NCI-H2107 treated with DMSO at 0.1 percent for 48 hours (cell line): ENCODE measurements around the gene KCTD13.
"Not testable (repeated sequence)": the region's sequence is repeated elsewhere in the genome, so short reads cannot be mapped to it uniquely, and the experiment has no call there.

Experiments used
- DNase-seq: peaks from one replicate; lab custom pipeline; 2025; ENCODE audit not compliant: unreplicated experiment; lab: John Stamatoyannopoulos, UW

Gene KCTD13

DNA sequence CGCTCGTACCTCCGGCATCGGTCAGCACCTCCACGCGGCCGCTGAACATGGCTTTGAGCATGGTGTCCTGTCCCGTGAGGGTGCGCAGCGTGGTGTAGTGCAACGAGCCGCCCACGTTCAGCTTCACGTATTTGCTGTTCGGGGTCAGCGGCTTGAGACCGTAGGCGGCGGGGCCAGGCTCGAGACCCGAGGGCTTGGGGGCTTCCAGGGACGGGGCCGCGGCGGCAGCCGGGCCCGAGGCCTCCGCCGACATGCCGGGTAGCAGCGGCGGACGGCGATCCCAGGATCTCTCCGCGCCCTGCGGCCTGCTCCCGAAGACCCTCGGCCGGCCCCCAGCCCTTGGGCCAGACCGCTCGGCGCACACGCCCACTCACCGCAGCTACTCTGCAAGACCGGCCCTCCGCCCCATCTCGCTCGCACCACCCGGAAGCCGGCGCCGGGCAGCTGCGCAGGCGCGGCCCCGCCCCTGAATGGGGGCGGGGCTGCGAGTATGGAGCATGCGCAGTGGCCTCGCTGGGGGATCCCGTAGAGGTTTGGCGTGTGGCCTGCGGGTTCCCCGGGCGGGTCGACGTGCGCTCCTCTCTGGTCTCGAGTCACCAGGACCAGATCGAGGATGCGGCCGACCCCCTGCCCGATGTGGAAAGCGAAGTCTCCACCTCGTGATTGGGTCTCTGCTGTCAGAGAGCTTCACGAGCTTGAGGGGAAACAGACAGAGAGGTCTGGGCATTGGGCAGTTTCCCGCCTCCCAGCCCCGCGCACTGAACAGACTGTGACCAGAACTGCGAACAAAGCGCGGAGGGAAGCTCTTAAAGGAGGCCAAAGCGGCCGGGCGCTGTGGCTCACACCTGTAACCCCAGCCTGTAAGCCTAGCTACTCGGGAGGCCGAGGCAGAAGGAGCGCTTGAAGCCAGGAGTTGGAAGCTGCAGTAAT lies at the start of gene KCTD13:
Gene KCTD13, minus strand, starts transcription at position 446 of the 930 bp plus-strand sequence. Its CDS starts 193 bp downstream, at position 253.
- DNase-seq: peak; percentile 29

DNA sequence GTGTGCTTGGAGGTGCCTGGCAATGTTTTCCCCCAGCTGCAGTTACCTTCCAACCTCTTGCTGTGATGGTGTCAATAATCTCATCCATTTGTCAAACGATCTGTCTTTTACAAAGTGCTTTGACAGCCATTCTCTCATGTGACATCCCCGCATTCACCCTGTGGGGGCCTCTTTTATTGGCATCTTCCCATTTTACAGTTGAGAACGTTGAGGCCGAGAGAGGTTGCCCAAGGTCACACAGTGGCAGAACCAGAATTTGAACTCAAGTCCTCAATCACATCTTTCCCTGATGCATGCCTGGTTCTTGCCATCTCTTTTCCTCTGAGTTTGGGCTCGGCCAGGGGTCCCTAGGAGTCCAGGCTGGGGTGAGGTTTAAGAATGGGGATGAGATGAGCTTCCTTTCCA lies 49.1 kb upstream of the KCTD13 start:
- DNase-seq: no peak

DNA sequence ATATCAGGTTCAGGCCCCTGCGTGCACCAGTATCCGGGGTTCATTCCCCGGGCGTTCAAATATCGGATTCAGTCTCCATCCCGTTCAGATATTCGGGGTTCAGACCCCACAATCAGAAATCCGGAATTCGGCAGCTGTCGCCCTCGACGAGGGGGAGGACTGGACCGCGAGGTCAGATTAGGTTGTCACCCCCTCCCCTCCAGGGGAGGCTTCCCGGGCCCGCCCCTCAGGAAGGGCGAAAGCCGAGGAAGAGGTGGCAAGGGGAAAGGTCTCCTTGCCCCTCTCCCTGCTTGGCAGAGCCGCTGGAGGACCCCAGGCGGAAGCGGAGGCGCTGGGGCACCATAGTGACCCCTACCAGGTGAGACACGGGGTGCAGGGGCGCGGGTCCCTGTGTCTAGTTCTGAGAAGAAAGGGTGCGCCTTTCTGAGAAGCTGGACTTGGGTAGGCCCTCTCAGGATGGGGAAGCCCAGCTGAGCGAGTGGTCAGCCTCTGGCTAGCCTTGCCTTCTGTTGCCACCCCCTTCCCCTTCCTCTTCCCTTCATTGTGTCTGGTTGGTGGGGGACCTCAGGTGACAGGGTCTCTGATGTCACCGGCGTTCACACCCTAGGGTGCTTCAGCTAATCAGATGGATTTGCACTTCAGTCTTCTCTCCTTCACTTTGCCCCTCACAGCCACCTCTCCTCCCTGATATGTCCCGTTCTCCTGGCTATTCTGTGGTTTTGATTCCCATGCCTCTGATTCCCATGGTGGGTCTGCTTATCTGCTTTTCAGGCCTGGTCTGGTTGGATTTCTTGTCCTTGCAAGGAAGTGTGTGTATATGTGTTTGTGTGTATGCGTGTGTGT lies 48.5 kb upstream of the KCTD13 start:
- no peak for DNase-seq

DNA sequence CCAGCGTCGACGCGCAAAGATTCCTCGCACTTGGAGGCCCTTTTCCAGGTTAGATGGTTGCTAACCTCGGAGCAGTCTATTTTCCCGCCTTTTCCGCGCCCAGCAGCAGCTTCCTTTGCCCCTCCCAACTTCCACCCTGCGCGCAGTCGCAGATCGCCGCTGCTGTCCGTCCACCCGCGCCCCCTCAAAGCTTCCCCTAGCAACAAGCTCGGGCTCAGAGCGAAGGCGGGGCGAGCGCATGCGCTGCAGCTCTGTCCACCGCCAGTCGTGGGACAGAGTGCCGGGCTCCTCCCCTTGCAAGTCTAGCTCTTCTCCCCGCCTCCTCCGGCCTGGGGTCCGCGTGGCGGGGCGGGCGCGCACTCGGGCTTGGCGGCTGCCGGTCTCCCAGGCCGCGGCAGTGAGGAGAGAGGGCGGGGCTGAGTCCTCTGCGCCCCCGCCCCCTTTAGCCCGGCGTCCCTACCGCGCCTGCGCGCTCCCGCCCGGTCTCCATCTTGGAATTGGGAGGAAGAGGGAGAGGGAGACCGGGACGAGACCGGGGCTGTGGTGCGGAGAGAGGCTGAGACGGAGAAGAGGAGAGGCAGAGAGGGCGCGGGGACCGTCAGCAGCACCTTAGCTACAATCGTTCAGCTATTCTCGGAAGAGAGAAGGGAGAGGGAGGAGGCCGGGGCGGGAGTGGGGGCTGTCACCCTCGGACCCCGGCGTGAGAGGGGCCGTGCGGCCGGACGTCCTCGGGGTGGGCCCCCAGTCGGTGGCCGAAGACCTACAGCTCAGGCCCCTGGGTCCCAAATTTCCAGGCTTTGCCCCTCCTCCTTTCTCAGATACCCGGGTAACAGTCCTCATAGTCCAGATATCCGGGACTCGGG lies 47.6 kb upstream of the KCTD13 start, which contains the start of gene TAOK2:
Gene TAOK2, plus strand, starts transcription at position 485 of the 863 bp plus-strand sequence. CDS start 3,905 bp downstream, outside the sequence.
- DNase-seq: peak; percentile 93

- no peak for DNase-seq
Measured at GRCh38 chr16:29972992-29973383, 47.0 kb upstream of the KCTD13 start.

DNA sequence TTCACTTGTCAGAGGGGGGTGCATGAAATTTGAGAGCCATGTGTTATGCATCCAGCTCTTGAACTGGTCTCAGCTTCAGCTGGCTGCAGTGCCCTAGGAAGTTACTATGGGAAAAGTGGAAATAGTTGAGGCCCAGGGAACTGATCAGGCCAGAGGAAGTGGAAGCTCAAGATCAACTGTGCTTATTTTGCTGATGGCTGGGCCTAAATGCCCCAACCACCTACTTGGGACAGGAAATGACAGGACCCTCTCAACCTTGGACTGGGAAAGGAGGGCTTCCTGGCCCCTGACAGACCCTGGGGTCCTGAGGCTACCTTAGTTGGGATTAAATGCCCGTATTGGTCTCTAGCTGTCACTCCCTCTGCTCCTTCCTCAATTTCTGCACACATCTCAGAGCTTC lies 46.5 kb upstream of the KCTD13 start:
- no peak for DNase-seq

- DNase-seq: no peak
Measured at GRCh38 chr16:29971304-29971703, 45.3 kb upstream of the KCTD13 start.

DNA sequence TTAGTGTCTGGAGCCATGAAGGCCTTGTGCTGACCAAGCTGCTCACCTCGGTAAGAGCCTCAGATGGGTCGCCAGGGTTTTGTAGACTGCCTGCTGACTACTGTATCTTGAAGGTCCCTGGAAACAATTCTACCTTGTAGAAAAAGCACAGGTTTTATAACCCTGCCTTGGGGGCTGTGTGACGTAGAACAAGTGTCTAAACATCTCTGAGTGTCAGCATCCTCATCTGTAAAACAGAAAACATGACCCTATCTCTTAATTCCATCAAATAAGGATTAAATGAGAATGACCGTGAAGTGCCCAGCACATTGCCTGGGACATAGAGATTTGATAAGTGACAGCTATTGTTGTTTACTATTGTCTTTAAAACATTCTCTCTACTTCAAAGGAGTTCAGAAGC lies 42.2 kb upstream of the KCTD13 start:
- no peak for DNase-seq

GRCh38 chr16:29963021-29963743 lies 37.2 kb upstream of the KCTD13 start:
- DNase-seq: no peak

- no peak for DNase-seq
Measured at GRCh38 chr16:29962344-29962994, 36.4 kb upstream of the KCTD13 start.

GRCh38 chr16:29961479-29962343 lies 35.7 kb upstream of the KCTD13 start, which contains the start of gene TMEM219:
Gene TMEM219, plus strand, starts transcription at chr16:29962079. Its CDS starts 1,065 bp downstream, at chr16:29963144.
- peak; percentile 60 for DNase-seq

GRCh38 chr16:29961127-29961478 lies 35.1 kb upstream of the KCTD13 start:
- DNase-seq: no peak

GRCh38 chr16:29959821-29960220 lies 33.8 kb upstream of the KCTD13 start:
- not testable (repeated sequence) for DNase-seq

DNA sequence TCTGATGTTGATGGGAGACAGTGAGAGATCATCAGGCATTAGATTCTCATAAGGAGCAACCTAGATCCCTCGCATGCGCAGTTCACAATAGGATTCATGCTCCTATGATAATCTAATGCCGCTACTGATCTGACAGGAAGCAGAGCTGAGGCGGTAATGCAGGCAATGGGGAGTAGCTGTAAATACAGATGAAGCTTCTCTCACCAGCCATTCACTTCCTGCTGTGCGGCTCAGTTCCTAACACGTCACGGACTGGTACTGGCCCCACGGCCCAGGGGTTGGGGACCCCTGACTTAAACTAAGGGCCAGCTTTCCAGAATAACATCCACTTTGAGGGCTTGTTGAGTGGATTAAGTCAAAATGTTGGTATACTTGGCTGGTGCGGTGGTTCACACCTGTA lies 33.3 kb upstream of the KCTD13 start:
- DNase-seq: no peak

DNA sequence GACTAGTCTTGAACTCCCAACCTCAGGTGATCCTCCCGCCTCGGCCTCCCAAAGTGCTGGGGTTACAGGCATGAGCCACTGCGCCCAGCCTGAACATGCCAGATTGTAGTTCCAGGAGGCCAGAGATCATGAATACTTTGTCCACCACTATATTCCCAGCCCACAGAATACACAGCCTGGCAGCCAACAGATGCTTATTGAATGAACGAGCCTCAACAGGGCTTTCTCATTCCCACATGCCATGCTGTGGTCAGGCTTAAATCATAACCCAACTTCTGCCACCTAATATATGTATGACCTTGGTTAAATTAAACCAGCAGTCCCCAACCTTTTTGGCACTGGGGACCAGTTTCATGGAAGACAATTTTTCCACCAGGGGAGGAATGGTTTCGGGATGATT lies 32.7 kb upstream of the KCTD13 start:
- DNase-seq: no peak

DNA sequence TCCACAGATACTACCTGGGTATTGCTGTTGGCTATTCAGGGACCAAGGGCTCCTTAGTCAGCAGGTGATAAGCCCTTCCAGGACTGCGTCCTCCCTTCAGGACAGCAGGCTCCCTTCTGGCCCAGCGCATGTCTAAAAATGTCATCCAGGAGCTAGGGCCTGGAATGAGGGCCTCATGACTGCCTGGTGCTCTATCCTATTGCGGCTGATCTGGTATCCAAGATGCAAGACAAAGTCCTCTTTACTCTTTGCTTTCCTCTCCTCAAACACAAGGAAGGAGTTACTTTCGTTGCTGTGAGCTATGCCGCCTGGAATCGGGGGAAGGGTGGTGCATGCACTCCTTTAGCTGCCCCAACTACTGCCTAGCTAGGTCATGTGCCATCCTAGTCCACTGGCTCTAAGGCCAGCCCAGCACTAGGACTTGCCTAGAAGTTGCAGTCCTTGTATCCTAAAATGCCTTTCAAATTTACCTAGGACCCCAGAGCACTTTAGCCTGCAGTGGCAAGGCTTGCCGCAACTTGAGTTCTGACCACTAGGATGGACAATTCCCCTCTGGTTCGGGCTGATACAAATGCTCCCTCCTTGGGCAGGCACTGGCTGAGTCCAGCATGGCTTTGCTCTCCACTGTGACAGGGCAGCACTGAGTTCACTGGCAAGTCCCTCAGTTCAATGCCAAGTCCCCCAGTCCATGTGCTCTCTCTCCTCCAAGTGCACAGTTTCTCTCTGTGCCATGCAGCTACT lies 25.8 kb upstream of the KCTD13 start:
- DNase-seq: no peak

GRCh38 chr16:29950806-29951461 lies 24.9 kb upstream of the KCTD13 start:
- no peak for DNase-seq
